Ishikawa (cell line): ENCODE data around the gene ULBP2.

ENCODE experiments used
- CEBPB ChIP-seq: IDR thresholded peaks from 2 replicates; pipeline ENCODE4 v1.6.1; 2012
- EGR1 ChIP-seq: IDR thresholded peaks from 2 replicates; pipeline ENCODE4 v1.6.1; 2012
- EP300 ChIP-seq: IDR thresholded peaks from 2 replicates; pipeline ENCODE4 v1.6.1; 2012; ENCODE audit warnings: borderline replicate concordance
- REST ChIP-seq: IDR thresholded peaks from 2 replicates; pipeline ENCODE4 v1.6.1; 2012; ENCODE audit warnings: low read depth, mild to moderate bottlenecking
- TAF1 ChIP-seq: IDR thresholded peaks from 2 replicates; pipeline ENCODE4 v1.6.1; 2012; ENCODE audit warnings: low read depth, mild to moderate bottlenecking
- TF ChIP-seq, protein P1 (sequence below): IDR thresholded peaks from 2 replicates; pipeline ENCODE4 v1.6.1; 2012

GRCh38 chr6:149969635-149970034, 27.8 kb downstream of the ULBP2 start:
- TF ChIP-seq, protein P1, sequence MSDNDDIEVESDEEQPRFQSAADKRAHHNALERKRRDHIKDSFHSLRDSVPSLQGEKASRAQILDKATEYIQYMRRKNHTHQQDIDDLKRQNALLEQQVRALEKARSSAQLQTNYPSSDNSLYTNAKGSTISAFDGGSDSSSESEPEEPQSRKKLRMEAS, result no peak
- TF ChIP-seq REST, result no peak
- no peak for TF ChIP-seq EP300
- no peak for TF ChIP-seq EGR1
- no peak for TF ChIP-seq CEBPB
- no peak for TF ChIP-seq TAF1
